ENCODE results near the gene PRSS21. TPM values are rescaled to one million over a fixed set of nuclear protein-coding genes. Genes with fewer than 3 reads are reported as not detected.

Gene PRSS21
- total RNA-seq, 1 experiment from 2014 or later: not detected

GRCh38 chr16:2786826-2787151 lies 30.2 kb upstream of the PRSS21 start:
- Histone ChIP-seq H3K27me3 (no peaks in the 10 kb centered on the region), H3K4me3 (no peak overlapping the region), H3K27ac (no peak overlapping the region), H3K4me1 (no peaks in the 10 kb centered on the region), H3K9me3 (replicated peaks) (no peaks in the 10 kb centered on the region), H3K36me3 (no peaks in the 10 kb centered on the region)
- no peak for DNase-seq

DNA sequence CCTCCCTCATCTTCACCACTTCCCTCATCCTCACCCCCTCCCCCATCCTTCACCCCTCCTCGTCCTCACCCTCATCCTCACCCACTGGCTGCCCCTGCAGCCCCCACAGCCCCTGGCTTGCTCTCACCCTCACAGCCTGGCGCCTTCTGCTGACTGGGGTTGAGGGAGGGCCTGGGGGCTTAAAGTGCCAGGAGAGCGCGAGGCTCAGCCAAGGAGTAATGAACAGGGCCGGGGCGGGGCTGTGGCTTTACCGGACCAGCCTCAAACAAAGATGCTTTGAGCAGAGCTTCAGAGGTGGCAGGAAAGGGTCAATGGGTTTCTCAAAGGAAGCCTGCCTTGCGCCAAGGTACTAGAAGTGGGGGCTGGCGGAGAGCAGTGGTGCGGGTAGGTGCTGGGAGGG lies 29.6 kb upstream of the PRSS21 start, which contains the start of gene PRSS33:
PRSS33 (minus strand) TSS at position 155 of the 400 bp plus-strand sequence. CDS start 1,013 bp downstream, outside the sequence.
- Histone ChIP-seq H3K4me3 (no peak within 1 kb of the TSS), H3K36me3 (no peaks in the 10 kb centered on the region), H3K4me1 (no peaks in the 10 kb centered on the region), H3K27me3 (no peaks in the 10 kb centered on the region), H3K27ac (no peak within 1 kb of the TSS), H3K9me3 (replicated peaks) (no peaks in the 10 kb centered on the region)
- DNase-seq: no peak

DNA sequence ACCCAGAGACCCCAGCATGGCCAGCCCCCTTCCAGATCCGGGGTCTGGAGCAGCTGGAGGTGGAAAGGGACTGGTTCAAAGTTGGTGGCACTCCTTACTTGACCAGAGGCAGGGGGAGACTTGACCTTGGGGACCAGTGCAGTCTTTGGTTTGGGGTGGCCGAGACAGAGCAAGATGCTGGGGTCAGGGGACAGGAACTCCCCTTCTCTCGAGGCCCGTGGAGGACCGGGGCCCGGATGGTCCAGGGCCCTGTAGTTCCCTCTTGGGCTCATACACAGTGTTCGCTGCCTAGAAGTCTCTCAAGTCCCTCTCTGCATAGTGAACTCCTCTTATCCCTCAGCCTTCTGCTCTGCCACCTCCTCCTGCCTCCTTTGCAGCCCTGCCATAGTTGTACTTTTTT lies 29.1 kb upstream of the PRSS21 start:
- Histone ChIP-seq H3K9me3 (replicated peaks) (no peaks in the 10 kb centered on the region), H3K4me1 (no peaks in the 10 kb centered on the region), H3K36me3 (no peaks in the 10 kb centered on the region), H3K27me3 (no peaks in the 10 kb centered on the region), H3K27ac (no peak overlapping the region), H3K4me3 (no peak overlapping the region)
- no peak for DNase-seq

DNA sequence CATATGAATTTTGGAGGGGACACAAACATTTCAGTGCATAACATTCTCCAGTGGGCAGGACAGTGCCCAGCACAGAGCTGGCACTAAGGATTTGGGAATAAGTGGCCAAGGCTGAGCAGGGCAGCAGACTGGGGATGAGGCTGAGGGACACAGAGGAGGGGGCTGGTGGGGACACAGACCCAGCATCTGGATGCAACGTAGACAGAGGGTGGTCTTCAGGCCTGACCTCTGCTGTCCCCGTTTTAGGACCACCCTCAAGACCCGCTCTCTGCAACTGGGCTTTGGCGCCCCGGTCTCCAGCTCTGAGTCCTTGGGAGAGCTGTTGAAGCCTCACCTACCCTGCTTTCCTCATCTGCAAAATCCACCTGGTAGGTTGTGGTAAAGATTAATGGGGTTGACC lies 26.4 kb upstream of the PRSS21 start:
- Histone ChIP-seq H3K4me1 (no peaks in the 10 kb centered on the region), H3K9me3 (replicated peaks) (no peaks in the 10 kb centered on the region), H3K27me3 (0 out of 2 replicates have a peak, but pooled peaks cover 4% of the 10 kb centered on the region)

GRCh38 chr16:2791174-2791573 lies 25.9 kb upstream of the PRSS21 start:
- Histone ChIP-seq H3K9me3 (replicated peaks) (no peaks in the 10 kb centered on the region), H3K27ac (no peak overlapping the region), H3K4me1 (no peaks in the 10 kb centered on the region), H3K4me3 (no peak overlapping the region), H3K27me3 (0 out of 2 replicates have a peak, but pooled peaks cover 4% of the 10 kb centered on the region), H3K36me3 (no peaks in the 10 kb centered on the region)
- DNase-seq: no peak

More for the DNA sequence above, 26.4 kb upstream of the PRSS21 start:
- no peak overlapping the region for H3K27ac ChIP-seq
- DNase-seq: no peak
- no peak overlapping the region for H3K4me3 ChIP-seq
- no peaks in the 10 kb centered on the region for H3K36me3 ChIP-seq

GRCh38 chr16:2792940-2793339 lies 24.1 kb upstream of the PRSS21 start:
- DNase-seq: no peak
- Histone ChIP-seq H3K4me3 (no peak overlapping the region), H3K4me1 (no peaks in the 10 kb centered on the region), H3K9me3 (replicated peaks) (no peaks in the 10 kb centered on the region), H3K27me3 (0 out of 2 replicates have a peak, but pooled peaks cover 4% of the 10 kb centered on the region), H3K27ac (no peak overlapping the region), H3K36me3 (no peaks in the 10 kb centered on the region)

- no peak for DNase-seq
- Histone ChIP-seq H3K27me3 (0 out of 2 replicates have a peak, but pooled peaks cover 4% of the 10 kb centered on the region), H3K4me1 (no peaks in the 10 kb centered on the region)
Observed at GRCh38 chr16:2795395-2796143, 21.5 kb upstream of the PRSS21 start.

DNA sequence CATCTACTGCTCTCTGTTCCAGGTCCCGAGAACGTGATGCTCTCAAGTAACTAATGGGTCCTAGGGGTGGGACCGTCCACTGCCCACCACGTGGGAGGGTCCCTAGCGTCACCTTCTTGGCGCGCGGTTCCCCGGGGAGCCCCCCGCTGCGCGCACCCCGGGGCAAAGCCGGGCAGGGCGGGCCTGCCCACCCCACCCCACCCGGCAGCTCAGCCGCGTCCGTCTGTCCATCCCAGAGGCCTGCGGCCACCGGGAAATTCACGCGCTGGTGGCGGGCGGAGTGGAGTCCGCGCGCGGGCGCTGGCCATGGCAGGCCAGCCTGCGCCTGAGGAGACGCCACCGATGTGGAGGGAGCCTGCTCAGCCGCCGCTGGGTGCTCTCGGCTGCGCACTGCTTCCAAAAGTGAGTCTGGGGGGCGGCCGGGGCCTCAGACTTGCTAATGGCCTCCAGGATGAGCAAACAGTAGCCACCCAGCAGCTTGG lies 18.3 kb upstream of the PRSS21 start:
- Histone ChIP-seq H3K4me3 (no peak overlapping the region), H3K4me1 (no peaks in the 10 kb centered on the region), H3K9me3 (replicated peaks) (peaks cover 4% of the 10 kb centered on the region; the same call in 1 of the 2 replicates), H3K36me3 (no peaks in the 10 kb centered on the region), H3K27ac (no peak overlapping the region), H3K27me3 (0 out of 2 replicates have a peak, but pooled peaks cover 4% of the 10 kb centered on the region)
- no peak for DNase-seq

More at GRCh38 chr16:2795395-2796143, 21.5 kb upstream of the PRSS21 start:
- Histone ChIP-seq H3K4me3 (no peak overlapping the region), H3K9me3 (replicated peaks) (no peaks in the 10 kb centered on the region), H3K36me3 (no peaks in the 10 kb centered on the region), H3K27ac (no peak overlapping the region)

DNA sequence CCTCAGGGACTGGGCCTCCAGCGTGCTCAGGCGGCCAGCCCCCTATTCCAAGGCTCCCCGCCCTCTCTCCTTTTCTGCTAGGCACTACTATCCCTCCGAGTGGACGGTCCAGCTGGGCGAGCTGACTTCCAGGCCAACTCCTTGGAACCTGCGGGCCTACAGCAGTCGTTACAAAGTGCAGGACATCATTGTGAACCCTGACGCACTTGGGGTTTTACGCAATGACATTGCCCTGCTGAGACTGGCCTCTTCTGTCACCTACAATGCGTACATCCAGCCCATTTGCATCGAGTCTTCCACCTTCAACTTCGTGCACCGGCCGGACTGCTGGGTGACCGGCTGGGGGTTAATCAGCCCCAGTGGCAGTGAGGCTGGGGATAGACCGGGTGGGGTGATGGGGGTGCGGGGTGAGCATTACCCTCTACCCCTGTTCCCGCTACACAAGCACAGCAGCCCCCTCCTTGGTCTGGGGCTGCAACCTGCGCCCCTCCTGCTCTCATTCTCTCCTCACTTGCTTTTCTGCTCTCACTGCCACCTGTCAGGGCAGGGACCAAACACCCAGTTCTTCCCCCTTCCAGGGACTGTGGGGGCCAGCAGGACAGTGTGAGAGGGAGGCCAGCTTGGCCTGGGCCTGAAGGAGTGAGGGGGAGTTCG lies 17.7 kb upstream of the PRSS21 start:
- Histone ChIP-seq H3K9me3 (replicated peaks) (peaks cover 4% of the 10 kb centered on the region; the same call in 1 of the 2 replicates), H3K36me3 (no peaks in the 10 kb centered on the region), H3K4me1 (no peaks in the 10 kb centered on the region), H3K27me3 (0 out of 2 replicates have a peak, but pooled peaks cover under 1% of the 10 kb centered on the region), H3K4me3 (no peak overlapping the region), H3K27ac (no peak overlapping the region)
- no peak for DNase-seq

DNA sequence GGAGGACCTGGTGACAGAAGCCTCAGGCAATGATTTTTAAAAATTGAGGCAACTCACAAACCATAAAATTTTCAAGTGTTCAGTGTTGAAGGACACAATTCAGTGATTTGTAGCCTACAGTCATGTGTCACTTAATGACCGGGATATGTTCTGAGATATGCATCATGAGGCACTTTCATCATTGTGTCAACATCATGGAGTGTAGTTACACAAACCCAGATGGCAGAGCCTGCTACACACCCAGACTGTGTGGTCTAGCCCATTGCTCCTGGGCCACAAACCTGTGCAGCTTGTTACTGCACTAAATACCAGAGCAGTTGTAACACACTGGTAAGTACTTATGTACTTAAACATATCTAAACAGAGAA lies 17.2 kb upstream of the PRSS21 start:
- no peak overlapping the region for H3K27ac ChIP-seq
- H3K4me1 ChIP-seq: no peaks in the 10 kb centered on the region

GRCh38 chr16:2803545-2804195 lies 13.4 kb upstream of the PRSS21 start:
- H3K27me3 ChIP-seq: no peaks in the 10 kb centered on the region
- no peaks in the 10 kb centered on the region for H3K36me3 ChIP-seq
- no peak overlapping the region for H3K4me3 ChIP-seq
- no peak for DNase-seq
- H3K9me3 ChIP-seq (replicated peaks): peaks cover 4% of the 10 kb centered on the region; the same call in 1 of the 2 replicates
- no peak overlapping the region for H3K27ac ChIP-seq
- no peaks in the 10 kb centered on the region for H3K4me1 ChIP-seq

More for the DNA sequence above, 17.2 kb upstream of the PRSS21 start:
- peaks cover 4% of the 10 kb centered on the region; the same call in 1 of the 2 replicates for H3K9me3 ChIP-seq (replicated peaks)
- no peaks in the 10 kb centered on the region for H3K27me3 ChIP-seq
- H3K4me3 ChIP-seq: no peak overlapping the region
- no peak for DNase-seq
- no peaks in the 10 kb centered on the region for H3K36me3 ChIP-seq

GRCh38 chr16:2804728-2805127 lies 12.3 kb upstream of the PRSS21 start:
- DNase-seq: no peak
- H3K27me3 ChIP-seq: no peaks in the 10 kb centered on the region
- no peaks in the 10 kb centered on the region for H3K36me3 ChIP-seq
- H3K27ac ChIP-seq: no peak overlapping the region
- peaks cover 4% of the 10 kb centered on the region for H3K9me3 ChIP-seq (replicated peaks)
- H3K4me1 ChIP-seq: no peaks in the 10 kb centered on the region
- H3K4me3 ChIP-seq: no peak overlapping the region

- Histone ChIP-seq H3K9me3 (replicated peaks) (peaks cover 4% of the 10 kb centered on the region), H3K27ac (no peak overlapping the region), H3K4me3 (no peak overlapping the region), H3K36me3 (no peaks in the 10 kb centered on the region), H3K4me1 (no peaks in the 10 kb centered on the region), H3K27me3 (no peaks in the 10 kb centered on the region)
- DNase-seq: no peak
Observed at GRCh38 chr16:2806286-2806685, 10.8 kb upstream of the PRSS21 start.

DNA sequence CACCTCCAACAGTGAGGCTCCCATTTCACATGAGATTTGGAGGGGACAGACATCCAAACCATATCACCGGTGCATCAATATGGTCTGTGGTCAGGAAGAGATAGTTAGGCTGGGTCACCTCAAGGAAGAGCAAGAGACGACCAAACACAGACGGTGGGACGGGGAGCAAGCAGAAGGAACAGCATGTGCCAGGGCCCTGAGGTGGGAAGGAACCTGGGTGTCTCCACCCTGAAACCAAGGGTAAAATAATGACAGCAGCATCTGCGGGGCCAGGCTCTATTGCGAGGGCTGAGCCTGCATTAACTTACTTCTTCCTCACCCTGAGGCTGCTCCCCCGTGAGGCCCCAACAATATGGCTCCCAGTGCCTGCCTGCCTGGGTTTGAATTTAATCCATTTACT lies 8.9 kb upstream of the PRSS21 start:
- Histone ChIP-seq H3K27me3 (0 out of 2 replicates have a peak, but pooled peaks cover 3% of the 10 kb centered on the region), H3K4me1 (no peaks in the 10 kb centered on the region), H3K9me3 (replicated peaks) (peaks cover 2% of the 10 kb centered on the region), H3K27ac (no peak overlapping the region), H3K4me3 (no peak overlapping the region), H3K36me3 (no peaks in the 10 kb centered on the region)
- no peak for DNase-seq
